ENCODE measurements around the gene PREPL. TPM values are rescaled to one million over a fixed set of nuclear protein-coding genes. Genes with fewer than 3 reads are reported as not detected.

The PREPL gene
- total RNA-seq, 1 experiment from 2014 or later, result 53.0 TPM

DNA sequence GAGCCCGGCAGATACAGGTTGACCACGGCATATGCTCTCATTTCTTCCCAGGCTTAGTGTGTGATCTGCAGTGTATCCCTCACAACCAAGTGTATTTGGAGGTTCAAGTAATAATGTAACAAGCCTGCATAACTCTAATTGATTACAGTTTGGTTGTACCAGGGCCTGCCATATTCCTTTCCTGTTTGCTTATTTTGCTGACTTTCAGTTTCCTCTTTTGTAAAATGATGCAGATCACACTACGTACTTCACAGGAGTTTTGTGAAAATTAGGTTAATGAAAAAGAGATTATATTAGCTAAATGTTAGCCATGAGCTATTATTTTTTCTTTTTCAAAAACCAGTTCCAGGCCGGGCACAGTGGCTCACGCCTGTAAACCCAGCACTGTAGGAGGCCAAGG lies 60.2 kb downstream of the PREPL start:
- H3K4me1 Mint-ChIP-seq (ENCODE audit: insufficient read depth, unreplicated experiment), result no peaks in the 10 kb centered on the region
- no peaks in the 10 kb centered on the region for H3K9me3 Mint-ChIP-seq (ENCODE audit: unreplicated experiment)
- BruUV-seq (replicated peaks), result no TSS peak
- H3K27me3 Mint-ChIP-seq (ENCODE audit: insufficient read depth, unreplicated experiment), result no peaks in the 10 kb centered on the region
- ChIA-PET CTCF (interaction anchor here (0.6 to 1.5 kb wide), 5 partner anchors 10 to 1475 kb away, joined by 3 to 6 read pairs (median 3); no protein-coding TSS in a partner anchor), POLR2A (interaction anchor here (0.6 to 1.3 kb wide), 2 partner anchors 17 to 91 kb away, joined by 3 to 4 read pairs; no protein-coding TSS in a partner anchor)
- DNase-seq (ENCODE audit: unreplicated experiment), result no peak
- intact Hi-C loops (cut with micrococcal nuclease), result no loop called here
- H3K36me3 Mint-ChIP-seq (ENCODE audit: insufficient read depth, unreplicated experiment), result peaks cover 6% of the 10 kb centered on the region
- H3K4me3 Mint-ChIP-seq (ENCODE audit: unreplicated experiment), result no peak overlapping the region
- H3K27ac Mint-ChIP-seq (ENCODE audit: low read depth, unreplicated experiment), result no peak overlapping the region
- TF ChIP-seq, protein P1, sequence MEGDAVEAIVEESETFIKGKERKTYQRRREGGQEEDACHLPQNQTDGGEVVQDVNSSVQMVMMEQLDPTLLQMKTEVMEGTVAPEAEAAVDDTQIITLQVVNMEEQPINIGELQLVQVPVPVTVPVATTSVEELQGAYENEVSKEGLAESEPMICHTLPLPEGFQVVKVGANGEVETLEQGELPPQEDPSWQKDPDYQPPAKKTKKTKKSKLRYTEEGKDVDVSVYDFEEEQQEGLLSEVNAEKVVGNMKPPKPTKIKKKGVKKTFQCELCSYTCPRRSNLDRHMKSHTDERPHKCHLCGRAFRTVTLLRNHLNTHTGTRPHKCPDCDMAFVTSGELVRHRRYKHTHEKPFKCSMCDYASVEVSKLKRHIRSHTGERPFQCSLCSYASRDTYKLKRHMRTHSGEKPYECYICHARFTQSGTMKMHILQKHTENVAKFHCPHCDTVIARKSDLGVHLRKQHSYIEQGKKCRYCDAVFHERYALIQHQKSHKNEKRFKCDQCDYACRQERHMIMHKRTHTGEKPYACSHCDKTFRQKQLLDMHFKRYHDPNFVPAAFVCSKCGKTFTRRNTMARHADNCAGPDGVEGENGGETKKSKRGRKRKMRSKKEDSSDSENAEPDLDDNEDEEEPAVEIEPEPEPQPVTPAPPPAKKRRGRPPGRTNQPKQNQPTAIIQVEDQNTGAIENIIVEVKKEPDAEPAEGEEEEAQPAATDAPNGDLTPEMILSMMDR (IDR thresholded peaks at IDR 0.05; ENCODE audit: unreplicated experiment), result no peak

DNA sequence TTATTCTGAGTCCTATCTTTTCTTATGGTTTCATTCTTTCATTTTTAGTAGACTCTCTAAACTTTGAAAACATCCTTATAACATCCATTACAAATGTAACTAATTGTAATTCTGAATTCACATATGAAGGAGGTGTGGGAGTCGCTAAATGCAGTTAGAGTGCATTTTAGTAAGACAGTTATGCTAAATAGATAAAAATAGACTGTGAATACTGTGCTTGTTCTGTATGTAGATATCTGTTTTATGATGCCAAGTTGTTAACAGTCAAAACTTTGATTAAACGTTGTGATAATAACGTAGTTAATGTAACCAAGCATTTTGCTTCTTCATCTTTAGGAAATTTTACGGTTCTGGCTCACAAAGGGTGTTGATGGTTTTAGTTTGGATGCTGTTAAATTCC lies 61.7 kb downstream of the PREPL start:
- DNase-seq (ENCODE audit: unreplicated experiment), result no peak
- no peak overlapping the region for H3K4me3 Mint-ChIP-seq (ENCODE audit: unreplicated experiment)
- no peaks in the 10 kb centered on the region for H3K27me3 Mint-ChIP-seq (ENCODE audit: insufficient read depth, unreplicated experiment)
- intact Hi-C loops (cut with micrococcal nuclease), result no loop called here
- H3K36me3 Mint-ChIP-seq (ENCODE audit: insufficient read depth, unreplicated experiment), result no peaks in the 10 kb centered on the region
- BruUV-seq (replicated peaks), result no TSS peak
- TF ChIP-seq, protein P1 (IDR thresholded peaks at IDR 0.05; ENCODE audit: unreplicated experiment), result no peak
- H3K27ac Mint-ChIP-seq (ENCODE audit: low read depth, unreplicated experiment), result no peak overlapping the region
- ChIA-PET POLR2A (no interaction called here), CTCF (no interaction called here)
- no peaks in the 10 kb centered on the region for H3K9me3 Mint-ChIP-seq (ENCODE audit: unreplicated experiment)
- H3K4me1 Mint-ChIP-seq (ENCODE audit: insufficient read depth, unreplicated experiment), result no peaks in the 10 kb centered on the region

DNA sequence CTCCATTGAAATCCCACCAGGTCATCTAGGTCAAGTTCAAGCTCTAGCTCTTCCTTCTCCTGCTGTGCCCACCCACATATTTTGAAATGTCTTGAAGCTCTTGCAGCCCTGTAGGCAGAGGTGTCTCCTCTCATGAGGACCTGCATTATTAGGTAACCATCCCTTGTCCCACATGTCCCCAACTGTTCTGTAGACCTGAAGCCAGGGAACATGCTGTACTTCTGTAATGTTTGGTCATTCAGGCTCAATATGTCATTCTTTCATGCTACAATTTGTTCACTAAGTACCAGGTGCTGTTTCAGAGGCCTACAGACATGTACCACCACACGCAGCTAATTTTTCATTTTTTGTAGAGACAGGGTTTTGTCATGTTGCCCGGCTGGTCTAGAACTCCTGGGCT lies 63.9 kb downstream of the PREPL start:
- POLR2A ChIA-PET, result no interaction called here
- intact Hi-C loops (cut with micrococcal nuclease), result no loop called here
- TF ChIP-seq, protein P1 (IDR thresholded peaks at IDR 0.05; ENCODE audit: unreplicated experiment), result no peak
- H3K4me1 Mint-ChIP-seq (ENCODE audit: insufficient read depth, unreplicated experiment), result peaks cover 7% of the 10 kb centered on the region
- no peak overlapping the region for H3K27ac Mint-ChIP-seq (ENCODE audit: low read depth, unreplicated experiment)
- H3K9me3 Mint-ChIP-seq (ENCODE audit: unreplicated experiment), result no peaks in the 10 kb centered on the region
- CTCF ChIA-PET, result interaction anchor here (0.7 to 1.6 kb wide), 2 partner anchors 52 to 253 kb away, joined by 3 to 6 read pairs; no protein-coding TSS in a partner anchor
- no peak for DNase-seq (ENCODE audit: unreplicated experiment)
- H3K4me3 Mint-ChIP-seq (ENCODE audit: unreplicated experiment), result no peak overlapping the region
- no peaks in the 10 kb centered on the region for H3K36me3 Mint-ChIP-seq (ENCODE audit: insufficient read depth, unreplicated experiment)
- BruUV-seq (replicated peaks), result no TSS peak
- no peaks in the 10 kb centered on the region for H3K27me3 Mint-ChIP-seq (ENCODE audit: insufficient read depth, unreplicated experiment)

DNA sequence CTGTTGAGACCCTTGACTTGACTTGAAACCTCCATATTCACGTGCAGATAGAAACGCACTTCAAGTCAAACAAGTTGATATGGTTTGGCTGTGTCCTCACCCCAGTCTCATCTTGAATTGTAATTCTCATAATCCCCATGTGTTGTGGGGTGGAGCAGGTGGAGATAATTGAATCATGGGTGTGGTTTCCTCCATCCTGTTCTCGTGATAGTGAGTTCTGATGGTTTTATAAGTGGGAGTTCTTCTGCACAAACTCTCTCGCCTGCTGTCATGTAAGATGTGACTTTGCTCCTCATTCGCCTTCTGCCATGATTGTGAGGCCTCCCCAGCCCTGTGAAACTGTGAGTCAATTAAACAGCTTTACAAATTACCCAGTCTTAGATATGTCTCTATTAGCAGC lies 64.6 kb downstream of the PREPL start:
- H3K27me3 Mint-ChIP-seq (ENCODE audit: insufficient read depth, unreplicated experiment), result no peaks in the 10 kb centered on the region
- BruUV-seq (replicated peaks), result no TSS peak
- H3K36me3 Mint-ChIP-seq (ENCODE audit: insufficient read depth, unreplicated experiment), result no peaks in the 10 kb centered on the region
- intact Hi-C loops (cut with micrococcal nuclease), result no loop called here
- DNase-seq (ENCODE audit: unreplicated experiment), result no peak
- peaks cover 10% of the 10 kb centered on the region for H3K4me1 Mint-ChIP-seq (ENCODE audit: insufficient read depth, unreplicated experiment)
- no peak overlapping the region for H3K27ac Mint-ChIP-seq (ENCODE audit: low read depth, unreplicated experiment)
- ChIA-PET POLR2A (interaction anchor here (0.7 to 1.3 kb wide), 2 partner anchors 47 to 54 kb away, joined by 3 to 4 read pairs; no protein-coding TSS in a partner anchor), CTCF (interaction anchor here (0.6 to 1.6 kb wide), 6 partner anchors 10 to 252 kb away, joined by 3 to 6 read pairs (median 3); no protein-coding TSS in a partner anchor)
- H3K4me3 Mint-ChIP-seq (ENCODE audit: unreplicated experiment), result no peak overlapping the region
- TF ChIP-seq, protein P1 (IDR thresholded peaks at IDR 0.05; ENCODE audit: unreplicated experiment), result no peak
- no peaks in the 10 kb centered on the region for H3K9me3 Mint-ChIP-seq (ENCODE audit: unreplicated experiment)
